HG03571 (cell line): ENCODE results near the gene PKNOX2.

Source experiments
- ATAC-seq: cut with Tn5 transposase; IDR thresholded peaks from one replicate; pipeline ENCODE4 v1.9.1; 2021; ENCODE audit not compliant: unreplicated experiment

Gene PKNOX2

GRCh38 chr11:125305345-125305744 is 140.8 kb downstream of the PKNOX2 start:
- ATAC-seq, result no peak

- no peak for ATAC-seq
Measured at GRCh38 chr11:125306476-125306875, 141.9 kb downstream of the PKNOX2 start.

- no peak for ATAC-seq
Measured at GRCh38 chr11:125308246-125308645, 143.7 kb downstream of the PKNOX2 start.

- ATAC-seq, result no peak
Measured at GRCh38 chr11:125312391-125312790, 147.8 kb downstream of the PKNOX2 start.

- no peak for ATAC-seq
Measured at GRCh38 chr11:125312812-125313211, 148.3 kb downstream of the PKNOX2 start.

GRCh38 chr11:125313271-125314219 is 149.0 kb downstream of the PKNOX2 start:
- no peak for ATAC-seq

- ATAC-seq, result no peak
Measured at GRCh38 chr11:125314276-125315078, 149.9 kb downstream of the PKNOX2 start.

- no peak for ATAC-seq
Measured at GRCh38 chr11:125315079-125315740, 150.7 kb downstream of the PKNOX2 start.

- no peak for ATAC-seq
Measured at GRCh38 chr11:125317416-125317815, 152.9 kb downstream of the PKNOX2 start.

GRCh38 chr11:125319649-125320048 is 155.1 kb downstream of the PKNOX2 start:
- no peak for ATAC-seq

GRCh38 chr11:125320347-125321076 is 156.0 kb downstream of the PKNOX2 start:
- ATAC-seq, result no peak

GRCh38 chr11:125322289-125322688 is 157.7 kb downstream of the PKNOX2 start:
- ATAC-seq, result no peak

- ATAC-seq, result no peak
Measured at GRCh38 chr11:125325196-125325595, 160.6 kb downstream of the PKNOX2 start.

- ATAC-seq, result no peak
Measured at GRCh38 chr11:125326126-125326525, 161.6 kb downstream of the PKNOX2 start.

- ATAC-seq, result no peak
Measured at GRCh38 chr11:125327518-125328224, 163.1 kb downstream of the PKNOX2 start.

- ATAC-seq, result no peak
Measured at GRCh38 chr11:125328225-125328580, 163.7 kb downstream of the PKNOX2 start.

- no peak for ATAC-seq
Measured at GRCh38 chr11:125329786-125330185, 165.2 kb downstream of the PKNOX2 start.

GRCh38 chr11:125330462-125331325 is 166.1 kb downstream of the PKNOX2 start:
- no peak for ATAC-seq

GRCh38 chr11:125331357-125332035 is 166.9 kb downstream of the PKNOX2 start:
- no peak for ATAC-seq
